Ascending aorta (tissue), 2 donors: ENCODE data around the gene NEK10. TPM values are rescaled to one million over a fixed set of nuclear protein-coding genes. Genes with fewer than 3 reads are reported as not detected.
A peak's percentile ranks its signal among the peaks of the same experiment; 100 is the strongest.

Source experiments
- DNase-seq, 2 donors: peaks; one replicate each; pipeline ENCODE4 v3.0.0-alpha.2; 2019; ENCODE audit warnings: low spot score in 2 of 2
- H3K27ac ChIP-seq, 2 donors: fragments of 200-600 bp; sonication (generic); one replicate each; pipeline ENCODE4 v1.5.1; 2016 to 2017; ENCODE audit warnings: mild to moderate bottlenecking in 1 of 2
- H3K27me3 ChIP-seq: fragments of 200-600 bp; sonication (generic); one replicate; pipeline ENCODE4 v1.5.1; 2017
- H3K36me3 ChIP-seq, 2 donors: fragments of 200-600 bp; sonication (generic); one replicate each; pipeline ENCODE4 v1.5.1; 2016
- H3K4me1 ChIP-seq, 2 donors: fragments of 200-600 bp; sonication (generic); one replicate each; pipeline ENCODE4 v1.5.1; 2016 to 2017; ENCODE audit warnings: mild to moderate bottlenecking in 1 of 2
- H3K4me3 ChIP-seq, 2 donors: fragments of 200-600 bp; sonication (generic); one replicate each; pipeline ENCODE4 v1.5.1; 2016 to 2017; ENCODE audit warnings: mild to moderate bottlenecking in 1 of 2
- H3K9me3 ChIP-seq, 2 donors: fragments of 200-600 bp; sonication (generic); one replicate each; pipeline ENCODE4 v1.5.1; 2016
- CTCF ChIP-seq, 3 experiments: fragments of 200-600 bp in 2 of 3; fragments of 450-650 bp in 1 of 3; sonication (generic) in 2 of 3; IDR thresholded peaks; one replicate each; pipeline ENCODE4 v1.5.1; 2016 to 2019; ENCODE audit warnings: antibody characterized with exemption in 3 of 3, mild to moderate bottlenecking in 1 of 3, moderate library complexity in 1 of 3
- intact Hi-C: fragments of 100-400 bp; cut with DNase I; formaldehyde crosslinking; loops from one replicate; pipeline ENCODE4 v1.15.1; 2023
- total RNA-seq: library from RNA; depleted of rRNA; stranded (reverse); fragments of >200 nt; gene quantifications from one replicate; pipeline ENCODE4 v1.1.0, GENCODE V29; 2016

Gene NEK10
- total RNA-seq, 1 donor from 2014 or later, result not detected

GRCh38 chr3:27278383-27279055 lies 90.7 kb downstream of the NEK10 start:
- H3K27me3 ChIP-seq, result no peaks in the 10 kb centered on the region
- TF ChIP-seq CTCF (IDR thresholded peaks at IDR 0.05), result no peak
- intact Hi-C loops, result loop anchor here (1.0 kb wide), 1 partner anchor 144 kb away; no protein-coding TSS in a partner anchor
- H3K36me3 ChIP-seq, result no peaks in the 10 kb centered on the region
- no peaks in the 10 kb centered on the region for H3K4me1 ChIP-seq
- no peaks in the 10 kb centered on the region for H3K9me3 ChIP-seq
- DNase-seq, result no peak
- no peak overlapping the region for H3K4me3 ChIP-seq
- no peak overlapping the region for H3K27ac ChIP-seq

GRCh38 chr3:27275441-27275990 lies 93.7 kb downstream of the NEK10 start:
- TF ChIP-seq CTCF (IDR thresholded peaks at IDR 0.05), result no peak
- intact Hi-C loops, result no loop called here
- no peak for DNase-seq
- no peak overlapping the region for H3K4me3 ChIP-seq
- no peak overlapping the region for H3K27ac ChIP-seq
- H3K36me3 ChIP-seq, result no peaks in the 10 kb centered on the region
- H3K4me1 ChIP-seq, result no peaks in the 10 kb centered on the region
- H3K27me3 ChIP-seq, result no peaks in the 10 kb centered on the region
- H3K9me3 ChIP-seq, result no peaks in the 10 kb centered on the region

GRCh38 chr3:27271890-27272289 lies 97.3 kb downstream of the NEK10 start:
- intact Hi-C loops, result no loop called here
- Histone ChIP-seq H3K36me3 (no peaks in the 10 kb centered on the region), H3K27ac (no peak overlapping the region), H3K9me3 (no peaks in the 10 kb centered on the region), H3K4me3 (no peak overlapping the region), H3K4me1 (no peaks in the 10 kb centered on the region), H3K27me3 (no peaks in the 10 kb centered on the region)
- TF ChIP-seq CTCF (IDR thresholded peaks at IDR 0.05), result no peak
- no peak for DNase-seq

DNA sequence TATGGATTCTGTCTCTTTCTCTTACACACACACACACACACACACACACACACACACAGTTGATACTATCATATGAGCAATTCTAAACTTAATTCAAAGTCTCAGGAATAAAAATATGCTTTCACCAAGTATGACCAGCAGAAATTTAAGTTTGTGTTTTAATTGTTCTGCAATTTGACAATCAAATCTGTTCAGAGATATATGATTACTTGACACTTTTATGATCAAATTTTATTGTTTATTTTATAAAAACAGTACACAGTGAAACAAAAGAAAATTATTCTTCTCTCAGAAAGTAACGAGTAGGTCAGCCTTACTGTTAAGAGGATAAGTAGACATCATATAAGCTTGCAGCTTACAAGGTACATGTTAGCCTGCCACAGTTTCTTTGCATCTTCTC lies 114.3 kb downstream of the NEK10 start:
- no peak for DNase-seq
- Histone ChIP-seq H3K4me3 (no peak overlapping the region), H3K27me3 (no peaks in the 10 kb centered on the region), H3K9me3 (peaks cover 0 to 5% of the 10 kb centered on the region in 2 donors), H3K27ac (no peak overlapping the region), H3K4me1 (no peaks in the 10 kb centered on the region), H3K36me3 (no peaks in the 10 kb centered on the region)
- intact Hi-C loops, result loop anchor here (5.0 kb wide), 1 partner anchor 123 kb away; no protein-coding TSS in a partner anchor
- TF ChIP-seq CTCF (IDR thresholded peaks at IDR 0.05), result no peak

- TF ChIP-seq CTCF (IDR thresholded peaks at IDR 0.05), result peak in 1 of 3 experiments; percentile 12
- H3K4me1 ChIP-seq, result no peaks in the 10 kb centered on the region
- H3K4me3 ChIP-seq, result no peak overlapping the region
- H3K9me3 ChIP-seq, result no peaks in the 10 kb centered on the region
- intact Hi-C loops, result loop anchor here (5.0 kb wide), 1 partner anchor 122 kb away; no protein-coding TSS in a partner anchor
- H3K36me3 ChIP-seq, result no peaks in the 10 kb centered on the region
- no peaks in the 10 kb centered on the region for H3K27me3 ChIP-seq
- DNase-seq, result no peak
- H3K27ac ChIP-seq, result no peak overlapping the region
These were observed 115.4 kb downstream of the NEK10 start for GRCh38 chr3:27253831-27254230.
